Measurements from ENCODE around the gene GPER1. TPM values are rescaled to one million over a fixed set of nuclear protein-coding genes. Genes with fewer than 3 reads are reported as not detected.

GPER1 gene
- total RNA-seq, 1 donor from 2014 or later = 2.7 TPM

DNA sequence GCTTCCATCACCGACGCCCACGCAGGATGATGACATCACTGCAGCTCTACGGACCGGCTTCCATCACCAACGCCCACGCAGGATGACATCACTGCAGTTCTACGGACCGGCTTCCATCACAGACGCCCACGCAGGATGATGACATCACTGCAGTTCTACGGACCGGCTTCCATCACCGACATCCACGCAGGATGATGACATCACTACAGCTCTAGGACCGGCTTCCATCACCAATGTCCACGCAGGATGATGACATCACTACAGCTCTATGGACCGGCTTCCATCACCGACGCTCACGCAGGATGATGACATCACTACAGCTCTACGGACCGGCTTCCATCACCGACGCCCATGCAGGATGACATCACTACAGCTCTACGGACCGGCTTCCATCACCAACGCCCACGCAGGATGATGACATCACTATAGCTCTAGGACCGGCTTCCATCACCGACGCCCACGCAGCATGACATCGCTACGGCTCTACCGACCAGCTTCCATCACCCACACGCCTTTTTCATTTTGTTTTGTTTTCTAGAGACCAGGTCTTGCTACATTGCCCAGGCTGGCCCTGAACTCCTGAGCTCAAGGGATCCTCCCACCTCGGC is 29.5 kb downstream of the GPER1 start:
- H3K36me3 Mint-ChIP-seq (ENCODE audit: low read depth) = peaks cover 2% of the 10 kb centered on the region
- POLR2A ChIA-PET = no interaction called here
- H3K4me3 Mint-ChIP-seq = no peak overlapping the region
- no peaks in the 10 kb centered on the region for H3K27me3 Mint-ChIP-seq
- intact Hi-C loops (cut with micrococcal nuclease) = no loop called here
- ATAC-seq (ENCODE audit: low read depth) (no peak), DNase-seq (no peak)
- CTCF ChIA-PET = no interaction called here
- H3K4me1 Mint-ChIP-seq = peaks cover 2% of the 10 kb centered on the region
- TF ChIP-seq, protein P1, sequence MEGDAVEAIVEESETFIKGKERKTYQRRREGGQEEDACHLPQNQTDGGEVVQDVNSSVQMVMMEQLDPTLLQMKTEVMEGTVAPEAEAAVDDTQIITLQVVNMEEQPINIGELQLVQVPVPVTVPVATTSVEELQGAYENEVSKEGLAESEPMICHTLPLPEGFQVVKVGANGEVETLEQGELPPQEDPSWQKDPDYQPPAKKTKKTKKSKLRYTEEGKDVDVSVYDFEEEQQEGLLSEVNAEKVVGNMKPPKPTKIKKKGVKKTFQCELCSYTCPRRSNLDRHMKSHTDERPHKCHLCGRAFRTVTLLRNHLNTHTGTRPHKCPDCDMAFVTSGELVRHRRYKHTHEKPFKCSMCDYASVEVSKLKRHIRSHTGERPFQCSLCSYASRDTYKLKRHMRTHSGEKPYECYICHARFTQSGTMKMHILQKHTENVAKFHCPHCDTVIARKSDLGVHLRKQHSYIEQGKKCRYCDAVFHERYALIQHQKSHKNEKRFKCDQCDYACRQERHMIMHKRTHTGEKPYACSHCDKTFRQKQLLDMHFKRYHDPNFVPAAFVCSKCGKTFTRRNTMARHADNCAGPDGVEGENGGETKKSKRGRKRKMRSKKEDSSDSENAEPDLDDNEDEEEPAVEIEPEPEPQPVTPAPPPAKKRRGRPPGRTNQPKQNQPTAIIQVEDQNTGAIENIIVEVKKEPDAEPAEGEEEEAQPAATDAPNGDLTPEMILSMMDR (IDR thresholded peaks at IDR 0.05) = no peak
- H3K27ac Mint-ChIP-seq = no peak overlapping the region
- no peaks in the 10 kb centered on the region for H3K9me3 Mint-ChIP-seq

DNA sequence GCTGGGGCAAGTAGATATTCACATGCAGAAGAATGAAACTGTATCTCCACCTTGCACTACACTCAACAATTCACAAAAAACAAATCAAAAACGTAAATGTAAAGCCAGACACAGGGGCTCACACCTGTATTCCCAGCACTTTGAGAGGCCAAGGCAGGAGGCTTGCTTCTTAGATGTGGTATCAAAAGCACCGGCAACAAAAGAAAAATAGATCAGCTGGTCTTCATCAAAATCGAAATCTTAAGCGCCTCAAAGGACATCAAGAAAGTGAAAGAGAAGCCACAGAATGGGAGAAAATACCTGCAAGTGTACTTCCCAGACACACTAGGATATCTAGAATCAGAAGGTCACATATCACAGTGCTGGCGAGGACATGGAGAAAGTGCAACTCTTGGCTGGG is 31.3 kb downstream of the GPER1 start:
- Mint-ChIP-seq H3K9me3 (no peaks in the 10 kb centered on the region), H3K27ac (no peak overlapping the region), H3K36me3 (ENCODE audit: low read depth) (peaks cover 2% of the 10 kb centered on the region), H3K27me3 (no peaks in the 10 kb centered on the region), H3K4me3 (no peak overlapping the region), H3K4me1 (peaks cover 7% of the 10 kb centered on the region)
- POLR2A ChIA-PET = no interaction called here
- ATAC-seq (ENCODE audit: low read depth) (no peak), DNase-seq (no peak)
- intact Hi-C loops (cut with micrococcal nuclease) = no loop called here
- TF ChIP-seq, protein P1 (IDR thresholded peaks at IDR 0.05) = no peak
- CTCF ChIA-PET = no interaction called here

DNA sequence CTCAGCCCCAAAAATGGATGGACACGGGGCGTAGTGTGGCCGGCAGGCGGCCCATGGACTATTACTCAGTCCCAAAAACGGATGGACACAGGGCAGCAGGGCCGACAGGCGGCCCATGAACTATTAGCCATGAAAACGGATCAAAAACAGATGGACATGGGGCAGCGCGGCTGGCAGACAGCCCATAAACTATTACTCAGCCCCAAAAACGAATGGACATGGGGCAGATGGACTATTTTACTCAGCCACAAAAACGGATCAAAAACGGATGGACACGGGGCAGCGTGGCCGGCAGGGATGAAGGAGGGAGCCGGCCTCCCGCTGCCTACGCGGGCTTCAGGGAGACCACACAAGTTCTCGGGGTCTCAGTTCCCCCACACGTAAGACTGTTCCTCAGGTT is 32.9 kb downstream of the GPER1 start:
- ChIA-PET POLR2A (no interaction called here), CTCF (no interaction called here)
- TF ChIP-seq, protein P1 (IDR thresholded peaks at IDR 0.05) = no peak
- H3K9me3 Mint-ChIP-seq = no peaks in the 10 kb centered on the region
- DNase-seq (no peak), ATAC-seq (ENCODE audit: low read depth) (no peak)
- no peaks in the 10 kb centered on the region for H3K27me3 Mint-ChIP-seq
- no peak overlapping the region for H3K27ac Mint-ChIP-seq
- peaks cover 2% of the 10 kb centered on the region for H3K36me3 Mint-ChIP-seq (ENCODE audit: low read depth)
- peaks cover 7% of the 10 kb centered on the region for H3K4me1 Mint-ChIP-seq
- no peak overlapping the region for H3K4me3 Mint-ChIP-seq
- intact Hi-C loops (cut with micrococcal nuclease) = no loop called here

DNA sequence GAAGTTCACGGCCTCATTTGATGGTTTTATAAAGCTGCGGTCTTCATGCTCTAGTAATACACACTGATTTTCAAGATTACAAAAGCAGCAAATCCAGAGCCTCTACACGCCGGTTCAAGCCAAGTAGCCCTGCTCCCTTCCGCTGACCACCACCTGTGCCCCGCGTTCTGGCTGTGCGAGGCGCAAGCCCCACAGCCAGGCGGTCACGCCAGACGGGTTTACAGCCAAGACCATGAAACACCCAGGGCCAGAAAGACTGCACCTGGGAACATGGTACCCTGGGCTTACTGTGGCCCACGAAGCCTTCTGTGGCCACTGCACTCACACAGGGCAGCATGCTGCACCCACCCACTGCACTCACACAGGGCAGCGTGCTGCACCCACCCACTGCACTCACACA is 33.6 kb downstream of the GPER1 start:
- no peak overlapping the region for H3K4me3 Mint-ChIP-seq
- CTCF ChIA-PET = no interaction called here
- no peak for DNase-seq
- no peak for ATAC-seq (ENCODE audit: low read depth)
- no peaks in the 10 kb centered on the region for H3K9me3 Mint-ChIP-seq
- no peaks in the 10 kb centered on the region for H3K27me3 Mint-ChIP-seq
- TF ChIP-seq, protein P1 (IDR thresholded peaks at IDR 0.05) = no peak
- H3K4me1 Mint-ChIP-seq = peaks cover 7% of the 10 kb centered on the region
- POLR2A ChIA-PET = no interaction called here
- intact Hi-C loops (cut with micrococcal nuclease) = no loop called here
- H3K36me3 Mint-ChIP-seq (ENCODE audit: low read depth) = peaks cover 4% of the 10 kb centered on the region
- H3K27ac Mint-ChIP-seq = no peak overlapping the region

DNA sequence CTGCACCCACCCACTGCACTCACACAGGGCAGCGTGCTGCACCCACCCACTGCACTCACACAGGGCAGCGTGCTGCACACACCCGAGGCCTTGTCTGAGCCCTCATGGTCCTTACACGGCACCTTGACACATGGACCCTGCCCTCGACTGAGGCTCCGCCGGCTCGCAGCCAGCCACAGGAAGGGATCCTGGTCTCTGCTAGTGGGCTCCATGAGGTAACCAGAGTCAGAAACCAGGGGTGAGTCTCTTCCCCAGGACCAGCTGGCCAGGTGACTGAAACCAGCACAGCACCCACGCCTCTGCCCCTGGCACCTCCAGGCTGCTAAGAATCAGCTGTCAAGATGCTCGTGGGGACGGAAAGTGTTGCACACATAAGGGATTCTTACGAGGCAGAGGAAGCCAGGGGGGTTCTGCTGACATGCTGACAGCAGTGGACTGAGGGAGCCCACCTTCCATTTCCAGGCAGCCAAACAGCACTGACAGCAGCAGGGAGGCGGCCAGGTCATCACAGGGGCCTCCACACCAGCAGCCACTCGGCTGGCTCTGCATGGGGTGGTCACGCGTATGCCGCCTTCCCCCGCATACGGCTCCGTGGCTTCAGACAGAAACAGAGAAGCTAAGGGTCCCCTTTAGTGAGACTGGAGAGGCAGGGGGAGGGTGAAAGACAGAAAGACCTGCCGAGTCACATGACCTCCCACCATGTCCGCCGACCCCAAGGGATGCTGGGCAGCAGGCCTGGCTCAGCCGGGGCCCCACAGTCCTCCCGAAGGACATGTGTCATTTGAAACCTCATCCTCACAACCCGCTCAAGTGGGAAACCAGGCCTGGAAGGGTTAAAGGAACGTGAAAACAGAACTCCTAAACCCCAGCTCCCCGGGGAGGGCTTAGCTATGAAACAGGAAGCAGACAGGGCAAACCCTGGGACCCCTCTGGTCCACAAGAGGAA is 34.2 kb downstream of the GPER1 start:
- POLR2A ChIA-PET = no interaction called here
- H3K9me3 Mint-ChIP-seq = no peaks in the 10 kb centered on the region
- DNase-seq (no peak), ATAC-seq (ENCODE audit: low read depth) (no peak)
- no peak overlapping the region for H3K4me3 Mint-ChIP-seq
- H3K27ac Mint-ChIP-seq = no peak overlapping the region
- TF ChIP-seq, protein P1 (IDR thresholded peaks at IDR 0.05) = no peak
- no peaks in the 10 kb centered on the region for H3K27me3 Mint-ChIP-seq
- intact Hi-C loops (cut with micrococcal nuclease) = no loop called here
- peaks cover 7% of the 10 kb centered on the region for H3K4me1 Mint-ChIP-seq
- CTCF ChIA-PET = no interaction called here
- peaks cover 10% of the 10 kb centered on the region for H3K36me3 Mint-ChIP-seq (ENCODE audit: low read depth)

All from activated B cell treated with CpG ODN at 0.5 μM for 24 hours (primary cell).